ENCODE data around the gene EHMT1. TPM values are rescaled to one million over a fixed set of nuclear protein-coding genes. Genes with fewer than 3 reads are reported as not detected.

EHMT1 gene
- polyA plus RNA-seq (2013), result 57.2 TPM

DNA sequence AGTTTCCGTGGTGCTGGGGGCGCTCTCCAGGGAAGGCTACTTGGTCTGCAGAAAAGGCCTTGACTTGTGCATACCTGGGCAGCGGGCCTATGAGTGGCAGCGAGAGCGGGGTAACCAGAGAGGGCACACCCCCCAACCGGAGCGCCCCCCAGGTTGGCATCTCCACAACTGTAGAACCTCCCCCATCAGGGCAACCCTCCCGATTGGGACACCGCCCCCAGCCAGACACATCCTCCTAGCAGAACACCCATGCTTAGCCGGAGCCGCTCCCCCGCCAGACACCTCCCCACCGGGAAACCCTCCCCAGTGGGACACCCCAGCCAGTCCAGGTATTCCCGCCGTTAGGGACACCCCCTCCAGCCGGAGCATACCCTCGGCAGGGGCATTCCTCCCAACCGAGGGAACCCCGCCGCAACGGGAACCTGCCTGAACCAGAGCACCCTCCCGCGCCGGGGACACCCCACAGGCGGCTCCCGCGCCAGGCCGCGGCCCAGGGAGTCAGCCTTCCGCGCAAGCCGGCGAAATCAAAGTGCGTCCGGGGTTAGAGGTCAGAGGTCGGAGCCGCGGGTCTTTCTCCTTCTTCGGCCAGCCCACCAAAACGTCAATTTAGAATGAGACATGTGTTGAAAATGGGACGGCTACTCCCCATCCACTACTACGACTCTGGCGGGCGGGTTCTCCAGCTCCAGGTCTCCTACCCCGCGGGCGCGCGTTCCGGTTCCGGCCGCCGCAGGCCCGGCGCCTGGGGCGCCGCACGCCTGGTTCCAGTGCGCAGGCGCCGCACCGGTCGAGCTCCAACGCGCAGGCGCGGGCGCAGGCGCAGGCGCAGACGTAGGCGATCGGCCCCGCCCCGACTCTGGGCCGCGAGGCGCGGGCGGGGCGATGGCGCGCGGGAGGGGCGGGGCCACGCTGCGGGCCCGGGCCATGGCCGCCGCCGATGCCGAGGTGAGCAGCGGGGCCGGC lies at the start of gene EHMT1:
TSS of gene EHMT1 (plus strand) at position 901 of the 963 bp plus-strand sequence. CDS start at position 925, 24 bp downstream.
- 1% methylated on average over 54 of the region's 94 CpGs for WGBS (ENCODE audit: insufficient coverage)
- Histone ChIP-seq H3K27ac (ENCODE audit: insufficient read depth in 1 of 2, low read depth in 1 of 2, low read length in 2 of 2, poor library complexity in 1 of 2, severe bottlenecking in 2 of 2) (peak within 1 kb of the TSS; percentile 79 to 93), H3K9me3 (ENCODE audit: control extremely low read depth in 1 of 5, control insufficient read depth in 4 of 5, insufficient read depth in 2 of 5, low read depth in 1 of 5, low read length in 4 of 5) (no peaks in the 10 kb centered on the region), H3K27me3 (replicated peaks in 2 of 5; ENCODE audit: control insufficient read depth in 4 of 5, insufficient read depth in 5 of 5, low read length in 4 of 5) (no peaks in the 10 kb centered on the region), H3K36me3 (ENCODE audit: control insufficient read depth in 4 of 4, insufficient read depth in 4 of 4, low read length in 3 of 4) (peaks cover 4 to 36% (median 23%) of the 10 kb centered on the region in 4 experiments), H3K4me1 (ENCODE audit: control extremely low read depth in 1 of 4, control insufficient read depth in 4 of 4, insufficient read depth in 4 of 4, low read length in 3 of 4) (peaks cover 6 to 38% (median 32%) of the 10 kb centered on the region in 4 experiments), H3K4me3 (ENCODE audit: control insufficient read depth in 1 of 7, extremely low read depth in 1 of 7, insufficient read depth in 4 of 7, low read depth in 2 of 7, low read length in 6 of 7) (peak within 1 kb of the TSS; percentile 76 to 96 (median 95))
- peak; percentile 77 to 88 (median 87) for DNase-seq
- ChIA-PET POLR2A (interaction anchor here (0.7 to 0.8 kb wide), 2 partner anchors 10 to 12 kb away, joined by 3 read pairs; no protein-coding TSS in a partner anchor), CTCF (interaction anchor here (0.9 kb wide), 1 partner anchor 77 kb away, joined by 3 read pairs; no protein-coding TSS in a partner anchor)

DNA sequence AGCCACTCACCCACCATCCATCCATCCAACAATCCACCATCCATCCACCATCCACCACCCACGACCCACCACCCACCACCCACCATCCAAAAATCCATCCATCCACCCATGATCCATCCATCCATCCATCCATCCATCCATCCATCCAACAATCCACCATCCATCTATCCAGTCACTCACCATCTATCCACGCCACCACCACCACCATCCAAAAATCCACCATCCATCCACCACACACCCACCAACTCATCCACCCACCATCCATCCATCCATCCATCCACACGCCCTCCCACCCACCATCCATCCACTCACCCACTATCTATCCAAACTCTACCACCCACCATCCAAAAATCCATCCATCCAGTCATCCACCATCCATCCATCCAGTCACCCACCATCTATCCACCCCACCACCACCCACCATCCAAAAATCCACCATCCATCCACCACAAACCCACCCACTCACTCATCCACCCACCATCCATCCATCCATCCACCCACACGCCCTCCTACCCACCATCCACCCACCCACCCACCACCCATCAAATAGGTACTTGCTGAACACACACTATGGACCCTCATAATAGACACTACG lies 49.1 kb upstream of the EHMT1 start:
- 96% methylated on average over 4 of the region's 5 CpGs for WGBS (ENCODE audit: insufficient coverage)
- H3K36me3 ChIP-seq (ENCODE audit: control insufficient read depth in 4 of 4, insufficient read depth in 4 of 4, low read length in 3 of 4), result peaks cover 8 to 34% (median 21%) of the 10 kb centered on the region in 4 experiments
- H3K4me3 ChIP-seq (ENCODE audit: control insufficient read depth in 1 of 7, extremely low read depth in 1 of 7, insufficient read depth in 4 of 7, low read depth in 2 of 7, low read length in 6 of 7), result no peak overlapping the region
- H3K27me3 ChIP-seq (replicated peaks in 2 of 5; ENCODE audit: control insufficient read depth in 4 of 5, insufficient read depth in 5 of 5, low read length in 4 of 5), result no peaks in the 10 kb centered on the region
- H3K9me3 ChIP-seq (ENCODE audit: control extremely low read depth in 1 of 5, control insufficient read depth in 4 of 5, insufficient read depth in 2 of 5, low read depth in 1 of 5, low read length in 4 of 5), result no peaks in the 10 kb centered on the region
- H3K27ac ChIP-seq (ENCODE audit: insufficient read depth in 1 of 2, low read depth in 1 of 2, low read length in 2 of 2, poor library complexity in 1 of 2, severe bottlenecking in 2 of 2), result no peak overlapping the region
- ChIA-PET POLR2A (no interaction called here), CTCF (interaction anchor here (0.8 kb wide), 1 partner anchor 8 kb away, joined by 3 read pairs; no protein-coding TSS in a partner anchor)
- no peak for DNase-seq
- peaks cover 0 to 3% (median 0%) of the 10 kb centered on the region in 4 experiments for H3K4me1 ChIP-seq (ENCODE audit: control extremely low read depth in 1 of 4, control insufficient read depth in 4 of 4, insufficient read depth in 4 of 4, low read length in 3 of 4)

DNA sequence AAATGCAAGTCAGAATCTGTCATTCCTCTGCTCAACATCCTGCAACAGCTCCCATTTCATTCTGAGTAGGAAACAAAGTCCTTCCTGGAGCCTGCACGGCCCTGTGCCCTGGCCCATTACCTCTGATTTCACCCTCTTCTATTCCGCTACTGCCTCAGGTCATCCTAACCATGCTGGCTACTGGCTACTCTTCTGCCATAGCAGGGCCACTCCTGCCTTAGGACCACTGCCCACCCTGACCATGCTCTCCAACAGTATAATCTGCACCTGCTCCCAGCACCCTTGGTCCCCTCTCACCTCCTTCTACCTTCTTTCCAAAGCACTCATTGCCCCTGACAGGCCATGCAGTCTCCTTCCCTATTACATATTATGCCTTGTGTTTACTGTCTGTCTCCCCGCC lies 48.2 kb upstream of the EHMT1 start:
- DNase-seq, result no peak
- H3K27ac ChIP-seq (ENCODE audit: insufficient read depth in 1 of 2, low read depth in 1 of 2, low read length in 2 of 2, poor library complexity in 1 of 2, severe bottlenecking in 2 of 2), result no peak overlapping the region
- no peaks in the 10 kb centered on the region for H3K27me3 ChIP-seq (replicated peaks in 2 of 5; ENCODE audit: control insufficient read depth in 4 of 5, insufficient read depth in 5 of 5, low read length in 4 of 5)
- ChIA-PET POLR2A (no interaction called here), CTCF (no interaction called here)
- 98% methylated on average over 3 of the region's 3 CpGs for WGBS (ENCODE audit: insufficient coverage)
- no peak overlapping the region for H3K4me3 ChIP-seq (ENCODE audit: control insufficient read depth in 1 of 7, extremely low read depth in 1 of 7, insufficient read depth in 4 of 7, low read depth in 2 of 7, low read length in 6 of 7)
- peaks cover 7 to 40% (median 26%) of the 10 kb centered on the region in 4 experiments for H3K36me3 ChIP-seq (ENCODE audit: control insufficient read depth in 4 of 4, insufficient read depth in 4 of 4, low read length in 3 of 4)
- no peaks in the 10 kb centered on the region for H3K9me3 ChIP-seq (ENCODE audit: control extremely low read depth in 1 of 5, control insufficient read depth in 4 of 5, insufficient read depth in 2 of 5, low read depth in 1 of 5, low read length in 4 of 5)
- H3K4me1 ChIP-seq (ENCODE audit: control extremely low read depth in 1 of 4, control insufficient read depth in 4 of 4, insufficient read depth in 4 of 4, low read length in 3 of 4), result no peaks in the 10 kb centered on the region

DNA sequence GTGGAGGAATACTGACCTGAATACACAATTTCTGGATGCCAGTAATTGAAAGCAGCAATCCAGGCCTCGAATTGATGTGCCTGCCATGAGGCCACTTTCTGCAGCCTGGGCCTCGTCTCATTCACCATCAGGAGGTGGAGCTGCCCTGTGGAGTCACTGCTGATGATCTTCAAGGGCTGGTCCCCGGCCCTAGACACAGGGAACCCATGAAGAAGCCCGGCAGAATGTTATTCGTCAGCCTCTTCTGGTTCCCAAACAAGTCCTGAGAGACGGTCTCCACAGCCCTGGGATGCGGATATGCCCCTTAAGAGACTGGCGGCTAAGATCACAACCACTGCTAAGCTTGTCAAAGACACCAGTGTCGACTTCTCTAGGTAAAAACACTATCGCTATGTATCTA lies 44.6 kb upstream of the EHMT1 start:
- WGBS (ENCODE audit: insufficient coverage), result 98% methylated on average over 10 of the region's 10 CpGs
- Histone ChIP-seq H3K27me3 (replicated peaks in 2 of 5; ENCODE audit: control insufficient read depth in 4 of 5, insufficient read depth in 5 of 5, low read length in 4 of 5) (no peaks in the 10 kb centered on the region), H3K36me3 (ENCODE audit: control insufficient read depth in 4 of 4, insufficient read depth in 4 of 4, low read length in 3 of 4) (peaks cover 4 to 49% (median 33%) of the 10 kb centered on the region in 4 experiments), H3K4me3 (ENCODE audit: control insufficient read depth in 1 of 7, extremely low read depth in 1 of 7, insufficient read depth in 4 of 7, low read depth in 2 of 7, low read length in 6 of 7) (no peak overlapping the region), H3K9me3 (ENCODE audit: control extremely low read depth in 1 of 5, control insufficient read depth in 4 of 5, insufficient read depth in 2 of 5, low read depth in 1 of 5, low read length in 4 of 5) (no peaks in the 10 kb centered on the region), H3K4me1 (ENCODE audit: control extremely low read depth in 1 of 4, control insufficient read depth in 4 of 4, insufficient read depth in 4 of 4, low read length in 3 of 4) (peaks cover 4 to 23% (median 14%) of the 10 kb centered on the region in 4 experiments), H3K27ac (ENCODE audit: insufficient read depth in 1 of 2, low read depth in 1 of 2, low read length in 2 of 2, poor library complexity in 1 of 2, severe bottlenecking in 2 of 2) (no peak overlapping the region)
- POLR2A ChIA-PET, result no interaction called here
- CTCF ChIA-PET, result interaction anchor here (1.2 kb wide), 1 partner anchor 14 kb away, joined by 6 read pairs; no protein-coding TSS in a partner anchor
- DNase-seq, result no peak

DNA sequence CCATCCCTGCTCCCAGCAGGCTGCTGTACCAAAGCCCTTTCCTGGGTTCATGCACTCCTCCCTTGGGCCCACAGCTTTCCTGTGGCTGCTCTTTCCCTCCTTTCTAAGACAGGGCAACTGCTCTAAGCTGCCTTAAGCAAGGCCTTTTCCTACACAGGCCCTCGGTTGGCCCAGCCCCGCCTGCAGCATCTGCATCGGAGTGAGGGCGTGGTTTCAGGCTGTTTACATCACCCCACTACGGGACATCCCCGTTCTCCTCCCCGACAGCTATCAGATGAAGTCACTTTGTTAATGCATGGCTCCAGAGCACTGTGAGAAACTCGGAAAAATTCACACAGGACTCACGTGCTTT lies 43.5 kb upstream of the EHMT1 start:
- H3K9me3 ChIP-seq (ENCODE audit: control extremely low read depth in 1 of 5, control insufficient read depth in 4 of 5, insufficient read depth in 2 of 5, low read depth in 1 of 5, low read length in 4 of 5), result no peaks in the 10 kb centered on the region
- H3K27ac ChIP-seq (ENCODE audit: insufficient read depth in 1 of 2, low read depth in 1 of 2, low read length in 2 of 2, poor library complexity in 1 of 2, severe bottlenecking in 2 of 2), result no peak overlapping the region
- POLR2A ChIA-PET, result no interaction called here
- no peaks in the 10 kb centered on the region for H3K27me3 ChIP-seq (replicated peaks in 2 of 5; ENCODE audit: control insufficient read depth in 4 of 5, insufficient read depth in 5 of 5, low read length in 4 of 5)
- H3K36me3 ChIP-seq (ENCODE audit: control insufficient read depth in 4 of 4, insufficient read depth in 4 of 4, low read length in 3 of 4), result peaks cover 4 to 50% (median 33%) of the 10 kb centered on the region in 4 experiments
- no peak for DNase-seq
- no peak overlapping the region for H3K4me3 ChIP-seq (ENCODE audit: control insufficient read depth in 1 of 7, extremely low read depth in 1 of 7, insufficient read depth in 4 of 7, low read depth in 2 of 7, low read length in 6 of 7)
- CTCF ChIA-PET, result no interaction called here
- peaks cover 4 to 25% (median 15%) of the 10 kb centered on the region in 4 experiments for H3K4me1 ChIP-seq (ENCODE audit: control extremely low read depth in 1 of 4, control insufficient read depth in 4 of 4, insufficient read depth in 4 of 4, low read length in 3 of 4)
- 93% methylated on average over 9 of the region's 9 CpGs for WGBS (ENCODE audit: insufficient coverage)

DNA sequence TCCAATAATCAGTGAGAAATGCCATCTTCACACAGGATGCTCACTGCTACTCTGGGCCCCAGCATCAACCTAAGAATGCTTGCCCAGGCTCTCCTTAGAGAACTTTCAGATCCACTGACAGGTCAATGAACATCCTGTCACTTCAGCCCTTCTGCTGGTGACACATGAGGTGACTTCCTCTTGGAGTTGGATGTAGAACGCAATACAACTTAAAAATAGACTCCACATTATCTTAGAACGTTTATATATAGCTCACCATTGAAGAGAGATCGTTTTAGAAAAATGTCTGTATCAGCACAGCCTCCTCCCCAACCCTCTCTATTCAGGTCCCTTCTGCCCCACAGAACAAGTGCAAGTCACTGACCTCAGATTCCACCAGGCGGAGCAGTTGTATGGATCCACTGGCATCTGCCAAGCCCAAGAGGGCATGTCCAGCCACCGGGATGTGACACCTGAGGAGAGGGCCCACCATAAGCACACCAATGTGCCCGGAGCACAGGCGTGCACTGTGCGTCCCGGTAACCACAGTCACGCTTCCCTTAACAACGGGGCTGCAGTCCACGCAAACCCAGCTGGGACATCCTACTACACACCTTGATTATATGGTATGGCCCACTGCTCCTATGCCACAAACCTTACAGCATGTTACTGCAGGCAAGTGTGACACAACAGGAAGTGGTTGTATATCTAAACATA lies 42.9 kb upstream of the EHMT1 start:
- Histone ChIP-seq H3K4me1 (ENCODE audit: control extremely low read depth in 1 of 4, control insufficient read depth in 4 of 4, insufficient read depth in 4 of 4, low read length in 3 of 4) (peaks cover 4 to 25% (median 15%) of the 10 kb centered on the region in 4 experiments), H3K36me3 (ENCODE audit: control insufficient read depth in 4 of 4, insufficient read depth in 4 of 4, low read length in 3 of 4) (peaks cover 4 to 49% (median 33%) of the 10 kb centered on the region in 4 experiments), H3K27me3 (replicated peaks in 2 of 5; ENCODE audit: control insufficient read depth in 4 of 5, insufficient read depth in 5 of 5, low read length in 4 of 5) (no peaks in the 10 kb centered on the region), H3K27ac (ENCODE audit: insufficient read depth in 1 of 2, low read depth in 1 of 2, low read length in 2 of 2, poor library complexity in 1 of 2, severe bottlenecking in 2 of 2) (no peak overlapping the region), H3K4me3 (ENCODE audit: control insufficient read depth in 1 of 7, extremely low read depth in 1 of 7, insufficient read depth in 4 of 7, low read depth in 2 of 7, low read length in 6 of 7) (no peak overlapping the region), H3K9me3 (ENCODE audit: control extremely low read depth in 1 of 5, control insufficient read depth in 4 of 5, insufficient read depth in 2 of 5, low read depth in 1 of 5, low read length in 4 of 5) (no peaks in the 10 kb centered on the region)
- WGBS (ENCODE audit: insufficient coverage), result 92% methylated on average over 10 of the region's 12 CpGs
- DNase-seq, result no peak
- CTCF ChIA-PET, result interaction anchor here (0.6 to 1.1 kb wide), 2 partner anchors 13 to 16 kb away, joined by 3 read pairs; no protein-coding TSS in a partner anchor
- POLR2A ChIA-PET, result interaction anchor here (0.7 kb wide), 1 partner anchor 18 kb away, joined by 4 read pairs; no protein-coding TSS in a partner anchor
